ENCODE data around the gene OTULIN.

Gene OTULIN

GRCh38 chr5:14713476-14714390 lies 49.2 kb downstream of the OTULIN start:
- TF ChIP-seq CTCF (IDR thresholded peaks at IDR 0.05): no peak
- Histone ChIP-seq H3K4me3 (no peak overlapping the region), H3K27me3 (no peaks in the 10 kb centered on the region), H3K27ac (peak overlapping the region in 1 of 2 donors; percentile 22), H3K4me1 (no peaks in the 10 kb centered on the region), H3K36me3 (peaks cover 73 to 89% (median 82%) of the 10 kb centered on the region in 3 donors), H3K9me3 (no peaks in the 10 kb centered on the region)
- no peak for DNase-seq
- intact Hi-C loops (cut with DNase I; ENCODE audit: low total_unique reads): no loop called here

DNA sequence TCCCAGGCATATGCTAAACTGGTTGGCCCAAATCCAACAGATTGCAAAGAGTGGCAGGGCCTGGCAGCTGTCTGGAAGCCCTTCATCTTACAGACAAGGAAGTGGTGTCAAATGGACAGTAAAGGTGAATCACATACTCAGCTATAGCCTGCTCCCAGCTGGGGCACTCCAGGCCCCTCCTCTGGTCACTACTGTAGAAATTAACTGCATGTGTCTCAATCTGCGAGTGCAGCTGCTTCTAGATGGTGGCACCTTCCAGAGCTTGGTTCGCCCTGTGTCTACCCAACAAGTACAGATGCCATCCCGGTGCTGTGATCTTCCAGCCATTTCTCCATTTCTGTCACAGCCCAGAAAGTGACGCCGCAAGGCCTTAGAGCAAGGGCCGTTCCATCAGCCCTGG lies 50.2 kb downstream of the OTULIN start:
- H3K4me1 ChIP-seq: no peaks in the 10 kb centered on the region
- H3K27me3 ChIP-seq: no peaks in the 10 kb centered on the region
- H3K4me3 ChIP-seq: no peak overlapping the region
- H3K9me3 ChIP-seq: no peaks in the 10 kb centered on the region
- intact Hi-C loops (cut with DNase I; ENCODE audit: low total_unique reads): no loop called here
- H3K27ac ChIP-seq: no peak overlapping the region
- TF ChIP-seq CTCF (IDR thresholded peaks at IDR 0.05): no peak
- H3K36me3 ChIP-seq: peaks cover 63 to 87% (median 72%) of the 10 kb centered on the region in 3 donors
- DNase-seq: no peak

DNA sequence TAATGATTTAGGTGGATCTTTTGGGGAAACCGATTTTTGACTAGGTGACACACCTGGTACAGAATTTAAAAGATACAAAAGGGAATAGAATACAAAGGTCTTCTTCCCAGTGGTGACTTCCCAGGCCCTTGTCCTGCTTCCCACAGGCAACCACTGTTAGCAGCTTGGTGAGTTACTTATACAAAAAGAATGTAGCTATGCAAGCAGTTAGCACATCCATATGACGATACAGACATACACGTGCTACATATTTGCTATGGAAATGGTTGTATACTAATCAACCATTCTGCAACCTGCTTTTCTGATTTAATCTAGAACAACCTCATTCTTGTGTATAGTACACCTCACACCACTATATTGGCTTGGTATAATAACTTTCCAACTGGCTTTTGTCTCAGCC lies 51.0 kb downstream of the OTULIN start:
- no peaks in the 10 kb centered on the region for H3K9me3 ChIP-seq
- peaks cover 0 to 4% (median under 1%) of the 10 kb centered on the region in 4 donors for H3K4me1 ChIP-seq
- peaks cover 57 to 80% (median 65%) of the 10 kb centered on the region in 3 donors for H3K36me3 ChIP-seq
- H3K27ac ChIP-seq: no peak overlapping the region
- H3K27me3 ChIP-seq: no peaks in the 10 kb centered on the region
- TF ChIP-seq CTCF (IDR thresholded peaks at IDR 0.05): no peak
- intact Hi-C loops (cut with DNase I; ENCODE audit: low total_unique reads): no loop called here
- DNase-seq: no peak
- no peak overlapping the region for H3K4me3 ChIP-seq

GRCh38 chr5:14716755-14717752 lies 52.5 kb downstream of the OTULIN start:
- no peak overlapping the region for H3K27ac ChIP-seq
- intact Hi-C loops (cut with DNase I; ENCODE audit: low total_unique reads): no loop called here
- TF ChIP-seq CTCF (IDR thresholded peaks at IDR 0.05): no peak
- no peaks in the 10 kb centered on the region for H3K9me3 ChIP-seq
- H3K36me3 ChIP-seq: peaks cover 42 to 73% (median 49%) of the 10 kb centered on the region in 3 donors
- DNase-seq: peak in 1 of 2 donors; percentile 13
- no peak overlapping the region for H3K4me3 ChIP-seq
- H3K4me1 ChIP-seq: peaks cover 0 to 7% (median 2%) of the 10 kb centered on the region in 4 donors
- H3K27me3 ChIP-seq: no peaks in the 10 kb centered on the region

DNA sequence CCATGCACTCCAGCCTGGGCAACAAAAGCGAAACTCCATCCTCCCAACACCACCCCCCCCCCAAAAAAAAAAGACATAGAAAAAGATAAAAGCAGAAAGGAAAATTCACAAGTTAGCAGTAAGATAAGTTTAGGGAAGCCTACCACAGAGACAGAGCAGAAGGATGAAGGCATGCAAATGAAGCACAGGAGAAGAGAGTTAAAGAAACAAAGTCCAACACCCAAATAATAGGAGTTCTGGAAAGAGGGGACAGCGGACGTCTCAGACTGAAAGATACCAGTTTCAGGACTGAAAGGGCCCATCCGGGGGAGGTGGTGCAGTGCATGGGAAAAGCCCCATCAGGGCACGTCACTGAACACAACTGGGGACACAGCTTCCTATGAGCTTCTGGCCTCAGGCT lies 54.3 kb downstream of the OTULIN start:
- no peaks in the 10 kb centered on the region for H3K9me3 ChIP-seq
- no peaks in the 10 kb centered on the region for H3K27me3 ChIP-seq
- no peak for TF ChIP-seq CTCF (IDR thresholded peaks at IDR 0.05)
- intact Hi-C loops (cut with DNase I; ENCODE audit: low total_unique reads): no loop called here
- H3K4me3 ChIP-seq: no peak overlapping the region
- H3K27ac ChIP-seq: no peak overlapping the region
- peaks cover 0 to 7% (median 2%) of the 10 kb centered on the region in 4 donors for H3K4me1 ChIP-seq
- peaks cover 25 to 65% (median 34%) of the 10 kb centered on the region in 3 donors for H3K36me3 ChIP-seq
- peak in 1 of 2 donors; percentile 23 for DNase-seq

Data from tibial artery (tissue), 4 donors.